GM12875 (cell line): Measurements from ENCODE around the gene RBPMS2.

Source experiments
- H3K4me3 ChIP-seq: one replicate; pipeline ENCODE4 v1.5.1; 2011; ENCODE audit warnings: low read depth, low read length, control low read depth
- TF ChIP-seq, protein P1 (sequence below): IDR thresholded peaks from 2 replicates; pipeline ENCODE4 v1.5.1; 2011; ENCODE audit warnings: low read depth, mild to moderate bottlenecking, control low read depth, inconsistent platforms, low read length, moderate library complexity, borderline replicate concordance; ENCODE audit not compliant: insufficient read depth

The RBPMS2 gene

DNA sequence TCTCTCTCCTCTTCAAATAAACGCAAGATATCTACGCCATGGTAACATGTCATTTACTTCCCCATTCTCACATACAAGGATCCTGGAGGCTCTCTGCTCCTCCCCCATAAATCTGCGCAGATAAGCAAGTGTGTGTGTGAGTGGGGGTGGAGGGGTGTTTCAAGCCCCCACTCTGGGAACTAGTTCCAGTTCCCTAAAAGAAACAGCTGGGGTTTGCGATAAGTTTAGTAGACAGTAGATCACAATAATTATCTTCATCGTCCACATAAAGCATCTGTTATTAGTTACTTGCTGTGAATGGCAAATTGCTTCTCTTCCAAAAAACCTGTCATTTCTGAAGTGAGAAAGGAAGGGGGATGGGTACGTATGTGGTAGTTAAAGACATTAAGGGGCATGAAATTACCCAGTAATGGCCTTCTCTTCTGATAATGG, 79.8 kb downstream of the RBPMS2 start:
- TF ChIP-seq, protein P1, sequence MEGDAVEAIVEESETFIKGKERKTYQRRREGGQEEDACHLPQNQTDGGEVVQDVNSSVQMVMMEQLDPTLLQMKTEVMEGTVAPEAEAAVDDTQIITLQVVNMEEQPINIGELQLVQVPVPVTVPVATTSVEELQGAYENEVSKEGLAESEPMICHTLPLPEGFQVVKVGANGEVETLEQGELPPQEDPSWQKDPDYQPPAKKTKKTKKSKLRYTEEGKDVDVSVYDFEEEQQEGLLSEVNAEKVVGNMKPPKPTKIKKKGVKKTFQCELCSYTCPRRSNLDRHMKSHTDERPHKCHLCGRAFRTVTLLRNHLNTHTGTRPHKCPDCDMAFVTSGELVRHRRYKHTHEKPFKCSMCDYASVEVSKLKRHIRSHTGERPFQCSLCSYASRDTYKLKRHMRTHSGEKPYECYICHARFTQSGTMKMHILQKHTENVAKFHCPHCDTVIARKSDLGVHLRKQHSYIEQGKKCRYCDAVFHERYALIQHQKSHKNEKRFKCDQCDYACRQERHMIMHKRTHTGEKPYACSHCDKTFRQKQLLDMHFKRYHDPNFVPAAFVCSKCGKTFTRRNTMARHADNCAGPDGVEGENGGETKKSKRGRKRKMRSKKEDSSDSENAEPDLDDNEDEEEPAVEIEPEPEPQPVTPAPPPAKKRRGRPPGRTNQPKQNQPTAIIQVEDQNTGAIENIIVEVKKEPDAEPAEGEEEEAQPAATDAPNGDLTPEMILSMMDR, result no peak
- H3K4me3 ChIP-seq, result no peak overlapping the region

DNA sequence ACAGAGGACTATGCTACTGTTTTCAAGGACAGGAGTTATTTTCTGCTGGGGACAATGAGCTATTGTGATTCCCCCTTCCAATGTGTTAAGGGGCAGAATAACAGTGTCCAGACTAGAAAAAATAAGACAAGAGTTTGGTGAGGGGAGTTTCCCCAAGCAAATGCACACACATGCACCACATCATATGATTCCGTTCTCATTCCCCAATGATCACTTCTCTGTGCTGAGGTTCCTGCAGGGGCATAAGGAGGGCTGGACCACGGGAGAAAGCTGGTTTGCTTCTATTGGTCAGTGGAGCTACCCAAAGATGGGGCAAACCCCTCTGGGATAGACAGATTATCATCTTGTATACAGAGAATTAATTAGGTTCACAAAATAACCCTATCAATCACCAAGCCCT, 80.6 kb downstream of the RBPMS2 start:
- TF ChIP-seq, protein P1, result no peak
- H3K4me3 ChIP-seq, result no peak overlapping the region

DNA sequence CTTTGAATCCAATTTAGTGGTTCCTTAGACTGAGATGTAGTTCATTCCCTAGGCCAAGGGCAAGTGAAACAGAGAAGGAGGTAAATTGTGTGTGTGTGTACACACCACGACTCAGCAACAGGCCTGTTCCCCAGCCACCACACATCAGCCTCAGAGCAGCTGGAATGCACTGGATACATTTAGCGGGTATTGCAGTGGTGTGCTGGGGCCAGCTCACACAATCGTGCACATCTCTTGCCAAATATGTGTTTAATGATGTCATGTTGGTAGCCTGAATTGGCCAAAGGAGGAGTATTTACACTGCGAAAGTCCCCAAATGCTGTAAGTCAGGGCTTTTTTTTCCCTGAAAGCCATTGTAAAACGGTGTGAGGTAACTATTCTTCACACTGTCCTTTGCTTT, 82.3 kb downstream of the RBPMS2 start:
- TF ChIP-seq, protein P1, result no peak

DNA sequence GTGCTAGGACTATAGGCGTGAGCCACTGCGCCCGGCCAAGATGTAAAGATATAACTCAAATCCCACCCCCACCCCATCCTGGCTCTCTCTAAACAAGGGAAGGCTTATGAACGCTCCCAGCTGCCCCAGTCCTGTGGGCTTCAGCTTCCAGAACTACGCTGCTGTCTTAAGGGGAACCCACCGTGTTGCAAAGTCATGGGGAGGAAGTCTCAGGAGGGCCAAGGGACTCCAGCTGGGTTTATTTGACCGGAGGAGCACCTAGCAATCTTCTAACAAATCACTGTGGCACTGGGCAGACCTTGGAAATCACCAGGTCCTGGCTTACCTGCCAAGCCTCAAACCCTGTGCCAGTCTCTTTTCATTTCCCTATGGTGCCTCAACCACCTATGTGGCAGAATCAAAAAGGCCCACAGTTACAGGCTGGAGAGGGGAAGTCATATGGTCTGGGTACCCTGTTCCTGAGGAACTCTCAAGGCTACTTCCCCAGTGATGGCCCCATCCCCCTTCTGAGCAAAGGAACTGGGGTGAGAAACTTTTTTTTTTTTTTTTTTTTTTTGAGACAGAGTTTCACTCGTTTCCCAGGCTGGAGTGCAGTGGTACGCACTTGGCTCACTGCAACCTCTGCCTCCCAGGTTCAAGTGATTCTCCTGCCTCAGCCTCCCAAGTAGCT, 83.4 kb downstream of the RBPMS2 start:
- TF ChIP-seq, protein P1, result no peak
- no peak overlapping the region for H3K4me3 ChIP-seq

More for the DNA sequence above, 82.3 kb downstream of the RBPMS2 start:
- no peak overlapping the region for H3K4me3 ChIP-seq

DNA sequence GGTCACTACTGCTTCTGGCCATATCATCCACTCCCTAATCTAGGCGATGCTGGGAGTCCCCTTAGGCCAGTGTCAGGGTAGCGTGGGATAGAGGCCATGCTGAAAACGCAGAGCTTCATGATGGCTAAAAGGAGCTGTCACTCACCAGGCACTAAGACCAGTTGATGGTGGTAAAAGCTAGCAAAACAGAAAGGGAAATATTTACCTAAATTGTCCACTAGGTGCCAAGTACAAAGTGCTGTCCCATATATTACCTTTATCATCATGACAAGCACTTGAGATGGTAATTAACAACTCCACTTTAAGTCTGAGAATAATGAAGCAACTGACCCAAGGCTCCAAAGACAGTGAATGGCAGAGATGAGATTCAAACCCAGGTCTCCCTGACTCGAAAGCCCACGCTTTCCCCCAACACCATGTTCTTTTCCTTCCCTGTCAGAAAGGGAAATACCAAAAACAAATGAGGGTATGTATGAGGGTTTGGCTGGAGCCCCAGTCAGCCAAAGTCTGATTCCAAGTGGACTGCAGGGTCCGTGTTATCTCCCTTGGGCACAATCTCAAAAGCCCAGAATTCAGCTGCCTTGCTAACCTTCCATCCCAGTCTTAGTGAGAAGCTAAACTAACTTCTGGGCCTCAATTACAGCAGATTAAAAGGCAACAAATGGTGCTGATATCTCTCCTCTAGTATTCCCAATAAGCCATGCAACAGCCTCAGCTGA, 84.7 kb downstream of the RBPMS2 start:
- no peak overlapping the region for H3K4me3 ChIP-seq
- TF ChIP-seq, protein P1, result no peak

DNA sequence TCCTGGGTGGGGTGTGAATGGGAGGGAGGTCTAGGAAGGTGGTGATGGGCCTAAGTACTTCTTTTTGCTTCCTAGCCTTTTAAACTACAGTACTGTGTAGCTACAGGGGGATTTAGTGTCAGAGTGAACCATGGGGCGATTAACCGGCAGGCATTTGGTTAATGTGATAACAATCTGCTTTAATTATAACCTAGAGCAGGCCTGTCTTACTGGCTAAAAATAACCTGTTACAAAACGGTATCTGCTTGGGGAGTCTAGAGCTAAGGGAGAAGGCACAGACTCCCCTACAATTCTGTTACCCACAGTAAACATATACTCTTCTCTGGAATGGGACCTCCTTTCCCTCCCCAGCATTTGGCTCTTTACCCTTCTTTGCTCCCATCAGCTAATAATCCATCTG, 85.4 kb downstream of the RBPMS2 start:
- TF ChIP-seq, protein P1, result no peak
- no peak overlapping the region for H3K4me3 ChIP-seq
